HG03457 (cell line): ENCODE data around the gene CFL1.

Source experiments
- ATAC-seq: cut with Tn5 transposase; IDR thresholded peaks from one replicate; pipeline ENCODE4 v1.9.1; 2021; ENCODE audit warnings: moderate number of reproducible peaks; ENCODE audit not compliant: unreplicated experiment

CFL1 gene

DNA sequence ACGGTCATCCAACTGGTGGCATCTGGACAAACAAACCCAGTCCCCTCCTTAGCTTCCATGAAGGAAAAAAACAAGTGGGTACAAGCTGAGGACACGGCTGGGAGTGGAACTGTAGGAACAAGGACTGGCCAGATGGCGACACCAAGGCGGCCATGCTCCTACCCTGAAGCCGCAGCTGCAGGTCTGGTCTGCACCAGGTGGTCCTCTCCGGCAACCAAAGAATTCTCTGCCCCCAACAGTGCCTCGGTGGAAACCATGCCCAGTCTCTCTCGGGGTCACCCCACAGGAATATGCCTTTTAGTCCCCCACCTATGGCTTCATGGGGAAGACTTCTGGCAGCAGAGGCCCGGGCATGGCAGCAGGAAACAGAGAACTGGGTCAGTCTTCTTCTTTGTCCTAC is 48.5 kb downstream of the CFL1 start:
- no peak for ATAC-seq

GRCh38 chr11:65808744-65809341 is 49.1 kb downstream of the CFL1 start:
- no peak for ATAC-seq

DNA sequence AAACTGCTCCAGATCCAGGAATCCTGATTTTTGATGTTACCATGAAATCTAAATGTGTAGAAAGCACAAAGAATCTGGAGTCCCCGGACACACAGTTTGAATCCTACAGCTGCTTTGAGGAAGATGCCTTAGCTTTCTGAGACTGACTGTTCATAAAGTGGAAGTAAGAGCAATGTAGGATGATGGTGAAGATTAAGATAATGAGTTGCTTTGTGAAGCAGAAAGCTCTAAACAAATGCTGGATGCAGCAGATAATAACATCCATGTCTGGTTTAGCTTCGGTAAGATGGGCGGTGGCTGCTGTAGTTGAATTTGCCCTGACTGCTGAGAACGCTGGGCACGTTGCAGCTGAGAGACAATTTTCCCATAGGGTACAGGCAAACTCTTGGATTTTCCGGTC is 51.0 kb downstream of the CFL1 start:
- no peak for ATAC-seq
